Measurements from ENCODE around the gene UGGT1. TPM values are rescaled to one million over a fixed set of nuclear protein-coding genes. Genes with fewer than 3 reads are reported as not detected.

Gene UGGT1
- polyA plus RNA-seq, 1 of the 3 experiments (the other 2 are of a cell fraction) = 20.0 TPM

- Histone ChIP-seq H3K36me3 (replicated peaks in 1 of 2; ENCODE audit: control insufficient read depth in 1 of 2, insufficient read depth in 2 of 2, low read length in 1 of 2) (no peaks in the 10 kb centered on the region), H3K9ac (no peak overlapping the region), H3K4me2 (0 out of 2 replicates have a peak overlapping the region, but pooled peaks have one; percentile 35), H3K79me2 (ENCODE audit: insufficient read depth) (no peaks in the 10 kb centered on the region), H4K20me1 (ENCODE audit: insufficient read depth) (no peaks in the 10 kb centered on the region), H3K9me2 (no peaks in the 10 kb centered on the region), H2AFZ (ENCODE audit: low read depth) (no peak overlapping the region), H3K4me3 (ENCODE audit: low read depth in 2 of 2, low read length in 1 of 2) (no peak overlapping the region), H3K9me3 (no peaks in the 10 kb centered on the region), H3K27ac (ENCODE audit: low read depth in 2 of 2, low read length in 1 of 2) (peak overlapping the region in 1 of 2 experiments; percentile 40; a peak in 1 of 4 replicates), H3F3A (replicated peaks; ENCODE audit: insufficient read depth) (peaks cover 13% of the 10 kb centered on the region), H3K27me3 (ENCODE audit: insufficient read depth) (no peaks in the 10 kb centered on the region; the same call in 1 of the 2 replicates), H3K4me1 (ENCODE audit: control insufficient read depth in 1 of 2, insufficient read depth in 2 of 2, low read depth in 1 of 2, low read length in 1 of 2) (peaks cover 2 to 4% of the 10 kb centered on the region in 2 experiments; a peak in 1 of 4 replicates)
- DNase-seq = no peak
- ChIA-PET POLR2A (no interaction called here), CTCF (interaction anchor here (0.8 to 8.2 kb wide), 3 partner anchors 46 to 173 kb away, joined by 3 to 69 read pairs (median 3); no protein-coding TSS in a partner anchor)
- no peak for TF ChIP-seq GATA2 (CRISPR knock-in tag; IDR thresholded peaks at IDR 0.05)
- TF ChIP-seq ZBTB33 (IDR thresholded peaks at IDR 0.05; ENCODE audit: borderline replicate concordance, low read depth) = no peak
- WGBS (ENCODE audit: low lambda C conversion rate) = 65% methylated on average over 2 of the region's 2 CpGs
Observed at GRCh38 chr2:128237081-128237534, 146.1 kb downstream of the UGGT1 start.

GRCh38 chr2:128237911-128238697 is 147.1 kb downstream of the UGGT1 start:
- no peak for DNase-seq
- no peaks in the 10 kb centered on the region for H3K36me3 ChIP-seq (replicated peaks in 1 of 2; ENCODE audit: control insufficient read depth in 1 of 2, insufficient read depth in 2 of 2, low read length in 1 of 2)
- H3K27ac ChIP-seq (ENCODE audit: low read depth in 2 of 2, low read length in 1 of 2) = no peak overlapping the region
- H3K27me3 ChIP-seq (ENCODE audit: insufficient read depth) = no peaks in the 10 kb centered on the region
- no peak overlapping the region for H3K9ac ChIP-seq
- ChIA-PET CTCF (interaction anchor here (1.1 kb wide), 1 partner anchor 59 kb away, joined by 3 read pairs; no protein-coding TSS in a partner anchor), POLR2A (no interaction called here)
- TF ChIP-seq ZBTB33 (IDR thresholded peaks at IDR 0.05; ENCODE audit: borderline replicate concordance, low read depth) (no peak), GABPA (IDR thresholded peaks at IDR 0.05; ENCODE audit: low read depth) (no peak), RCOR1 (IDR thresholded peaks at IDR 0.05; ENCODE audit: low read length) (no peak), EP300 (IDR thresholded peaks at IDR 0.05; ENCODE audit: borderline replicate concordance in 1 of 2, low read depth in 1 of 2, low read length in 1 of 2) (no peak), FOXJ3 (CRISPR knock-in tag; IDR thresholded peaks at IDR 0.05) (no peak), CTCF (IDR thresholded peaks at IDR 0.05) (no peak), RXRA (IDR thresholded peaks at IDR 0.05; ENCODE audit: borderline replicate concordance, low read depth) (no peak), SIN3A (IDR thresholded peaks at IDR 0.05; ENCODE audit: borderline replicate concordance, low read depth, low read length) (no peak), USF2 (IDR thresholded peaks at IDR 0.05; ENCODE audit: borderline replicate concordance, low read depth, low read length) (no peak), FOSL2 (IDR thresholded peaks at IDR 0.05; ENCODE audit: borderline replicate concordance, low read depth) (no peak), TCF12 (IDR thresholded peaks at IDR 0.05) (no peak), CHD2 (IDR thresholded peaks at IDR 0.05; ENCODE audit: low read length, partially characterized antibody) (no peak), NRF1 (IDR thresholded peaks at IDR 0.05; ENCODE audit: low read depth, low read length) (no peak), PBX3 (IDR thresholded peaks at IDR 0.05) (no peak), YY1 (IDR thresholded peaks at IDR 0.05; ENCODE audit: low read depth) (no peak)
- no peak overlapping the region for H2AFZ ChIP-seq (ENCODE audit: low read depth)
- H3K4me1 ChIP-seq (ENCODE audit: control insufficient read depth in 1 of 2, insufficient read depth in 2 of 2, low read depth in 1 of 2, low read length in 1 of 2) = peaks cover 2 to 4% of the 10 kb centered on the region in 2 experiments; a peak in 1 of 4 replicates
- peaks cover 13% of the 10 kb centered on the region for H3F3A ChIP-seq (replicated peaks; ENCODE audit: insufficient read depth)
- no peak overlapping the region for H3K4me3 ChIP-seq (ENCODE audit: low read depth in 2 of 2, low read length in 1 of 2)
- no peaks in the 10 kb centered on the region for H4K20me1 ChIP-seq (ENCODE audit: insufficient read depth)
- H3K79me2 ChIP-seq (ENCODE audit: insufficient read depth) = no peaks in the 10 kb centered on the region
- H3K9me3 ChIP-seq = no peaks in the 10 kb centered on the region
- no peaks in the 10 kb centered on the region for H3K9me2 ChIP-seq
- WGBS (ENCODE audit: low lambda C conversion rate) = 86% methylated on average over 7 of the region's 8 CpGs
- H3K4me2 ChIP-seq = no peak overlapping the region
